Measurements from ENCODE around the gene PTPRU.

The PTPRU gene

GRCh38 chr1:29272147-29272907, 36.0 kb downstream of the PTPRU start:
- Histone ChIP-seq H3K27ac (ENCODE audit: low read length) (no peak overlapping the region), H3K9me3 (ENCODE audit: insufficient read depth, low read depth, low read length) (no peaks in the 10 kb centered on the region), H3K36me3 (ENCODE audit: insufficient read depth, low read depth, low read length) (no peaks in the 10 kb centered on the region), H3K9ac (ENCODE audit: low read depth, low read length) (peak overlapping the region; percentile 43; the same call in 1 of the 2 replicates), H3K4me1 (ENCODE audit: insufficient read depth, low read length) (peaks cover 17% of the 10 kb centered on the region), H3K27me3 (ENCODE audit: insufficient read depth, low read length) (no peaks in the 10 kb centered on the region), H3K4me3 (ENCODE audit: low read length) (peak overlapping the region; percentile 39; the same call in 1 of the 2 replicates)

- no peaks in the 10 kb centered on the region for H3K36me3 ChIP-seq (ENCODE audit: insufficient read depth, low read depth, low read length)
- no peak overlapping the region for H3K27ac ChIP-seq (ENCODE audit: low read length)
- H3K9ac ChIP-seq (ENCODE audit: low read depth, low read length): no peak overlapping the region
- no peak overlapping the region for H3K4me3 ChIP-seq (ENCODE audit: low read length)
- peaks cover 20% of the 10 kb centered on the region for H3K4me1 ChIP-seq (ENCODE audit: insufficient read depth, low read length)
- H3K27me3 ChIP-seq (ENCODE audit: insufficient read depth, low read length): no peaks in the 10 kb centered on the region
- H3K9me3 ChIP-seq (ENCODE audit: insufficient read depth, low read depth, low read length): no peaks in the 10 kb centered on the region
Observed at GRCh38 chr1:29275435-29275834, 39.1 kb downstream of the PTPRU start.

- H3K36me3 ChIP-seq (ENCODE audit: insufficient read depth, low read depth, low read length): no peaks in the 10 kb centered on the region
- H3K4me1 ChIP-seq (ENCODE audit: insufficient read depth, low read length): 0 out of 2 replicates have a peak, but pooled peaks cover 3% of the 10 kb centered on the region
- H3K9ac ChIP-seq (ENCODE audit: low read depth, low read length): no peak overlapping the region
- no peak overlapping the region for H3K4me3 ChIP-seq (ENCODE audit: low read length)
- H3K27me3 ChIP-seq (ENCODE audit: insufficient read depth, low read length): no peaks in the 10 kb centered on the region
- H3K27ac ChIP-seq (ENCODE audit: low read length): no peak overlapping the region
- no peaks in the 10 kb centered on the region for H3K9me3 ChIP-seq (ENCODE audit: insufficient read depth, low read depth, low read length)
Observed at GRCh38 chr1:29278124-29278523, 41.8 kb downstream of the PTPRU start.

GRCh38 chr1:29279406-29279805, 43.1 kb downstream of the PTPRU start:
- H3K9ac ChIP-seq (ENCODE audit: low read depth, low read length): no peak overlapping the region
- no peak overlapping the region for H3K4me3 ChIP-seq (ENCODE audit: low read length)
- peaks cover 9% of the 10 kb centered on the region; the same call in 1 of the 2 replicates for H3K4me1 ChIP-seq (ENCODE audit: insufficient read depth, low read length)
- no peaks in the 10 kb centered on the region for H3K9me3 ChIP-seq (ENCODE audit: insufficient read depth, low read depth, low read length)
- H3K27me3 ChIP-seq (ENCODE audit: insufficient read depth, low read length): no peaks in the 10 kb centered on the region
- no peaks in the 10 kb centered on the region; the same call in 1 of the 2 replicates for H3K36me3 ChIP-seq (ENCODE audit: insufficient read depth, low read depth, low read length)
- no peak overlapping the region for H3K27ac ChIP-seq (ENCODE audit: low read length)

DNA sequence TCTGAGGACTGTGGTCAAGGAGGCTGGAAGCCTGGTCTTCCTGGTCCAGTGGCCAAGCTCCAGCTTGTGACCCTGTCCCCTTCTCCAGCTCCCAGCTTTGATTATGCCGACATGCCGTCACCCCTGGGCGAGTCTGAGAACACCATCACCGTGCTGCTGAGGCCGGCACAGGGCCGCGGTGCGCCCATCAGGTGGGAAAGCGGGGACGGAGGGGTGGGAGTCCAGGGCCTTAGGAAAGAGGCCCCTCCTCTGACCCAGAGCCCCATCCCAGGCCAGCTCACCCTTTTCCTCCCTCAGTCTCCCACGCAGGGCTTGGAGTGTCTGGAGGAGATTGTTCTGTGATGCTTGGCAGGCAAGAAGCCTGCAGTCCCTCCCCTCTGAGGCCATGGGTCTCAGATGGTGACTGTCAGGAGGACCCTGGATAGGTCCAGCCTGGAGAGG, 43.6 kb downstream of the PTPRU start:
- H3K27ac ChIP-seq (ENCODE audit: low read length): no peak overlapping the region
- no peak overlapping the region for H3K9ac ChIP-seq (ENCODE audit: low read depth, low read length)
- no peaks in the 10 kb centered on the region for H3K9me3 ChIP-seq (ENCODE audit: insufficient read depth, low read depth, low read length)
- H3K4me1 ChIP-seq (ENCODE audit: insufficient read depth, low read length): peaks cover 9% of the 10 kb centered on the region; the same call in 1 of the 2 replicates
- no peaks in the 10 kb centered on the region for H3K27me3 ChIP-seq (ENCODE audit: insufficient read depth, low read length)
- no peak overlapping the region for H3K4me3 ChIP-seq (ENCODE audit: low read length)
- H3K36me3 ChIP-seq (ENCODE audit: insufficient read depth, low read depth, low read length): no peaks in the 10 kb centered on the region; the same call in 1 of the 2 replicates

DNA sequence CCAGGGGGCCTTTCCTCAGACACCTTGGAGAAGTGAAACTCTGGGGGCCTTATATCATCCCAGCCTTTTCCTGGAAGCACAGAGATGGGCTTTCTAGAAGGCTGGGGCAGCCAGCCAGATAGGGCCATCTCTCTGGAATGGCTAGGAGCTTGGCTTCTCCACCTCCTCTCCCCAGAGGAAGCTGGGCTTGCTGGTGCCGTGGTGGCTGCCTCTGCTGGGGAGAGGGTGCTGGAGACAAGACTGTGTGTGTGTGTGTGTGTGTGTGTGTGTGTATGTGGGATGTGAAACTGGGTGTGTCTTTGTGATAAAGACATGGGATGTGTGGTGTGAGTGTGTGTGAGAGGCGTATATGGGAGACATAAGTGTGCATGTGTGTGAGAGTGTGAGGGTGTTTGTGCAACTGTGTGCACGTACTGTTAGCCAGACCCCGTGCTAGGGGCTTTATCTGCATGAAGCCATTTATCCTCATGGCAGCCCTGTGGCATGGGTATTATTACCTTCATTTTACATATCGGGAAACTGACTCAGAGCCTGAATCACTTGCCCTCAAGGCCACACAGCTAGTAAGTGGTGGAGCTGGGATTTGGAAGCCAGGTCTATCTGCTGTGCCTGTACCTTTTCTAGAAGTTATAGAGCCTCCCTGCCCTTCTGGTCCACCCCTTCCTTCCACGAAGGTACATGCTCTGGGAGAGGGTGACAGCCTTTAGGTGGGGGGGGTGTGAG, 44.2 kb downstream of the PTPRU start:
- no peak overlapping the region for H3K4me3 ChIP-seq (ENCODE audit: low read length)
- no peaks in the 10 kb centered on the region for H3K9me3 ChIP-seq (ENCODE audit: insufficient read depth, low read depth, low read length)
- no peak overlapping the region for H3K27ac ChIP-seq (ENCODE audit: low read length)
- H3K27me3 ChIP-seq (ENCODE audit: insufficient read depth, low read length): no peaks in the 10 kb centered on the region
- H3K9ac ChIP-seq (ENCODE audit: low read depth, low read length): no peak overlapping the region
- H3K36me3 ChIP-seq (ENCODE audit: insufficient read depth, low read depth, low read length): no peaks in the 10 kb centered on the region; the same call in 1 of the 2 replicates
- H3K4me1 ChIP-seq (ENCODE audit: insufficient read depth, low read length): peaks cover 9% of the 10 kb centered on the region; the same call in 1 of the 2 replicates

DNA sequence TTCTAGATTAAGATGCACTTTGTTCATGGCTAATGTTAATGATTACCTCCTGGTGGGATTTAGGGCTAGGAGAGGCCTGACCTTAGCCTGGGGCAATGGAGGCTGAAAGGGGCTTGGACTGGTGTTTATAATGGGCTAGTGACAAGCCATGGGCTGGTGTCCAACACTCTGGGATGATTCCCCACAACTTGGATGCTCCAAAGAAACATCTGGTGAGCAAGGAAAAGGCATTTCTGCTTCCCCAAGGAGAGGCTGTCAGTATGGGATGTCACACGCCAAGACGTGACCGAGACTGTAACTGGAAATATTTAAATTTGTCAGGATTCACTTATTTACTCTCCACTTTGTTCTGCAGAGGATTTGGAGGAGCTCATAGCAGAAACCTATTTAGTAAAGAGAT, 45.2 kb downstream of the PTPRU start:
- Histone ChIP-seq H3K9ac (ENCODE audit: low read depth, low read length) (no peak overlapping the region), H3K27me3 (ENCODE audit: insufficient read depth, low read length) (no peaks in the 10 kb centered on the region), H3K9me3 (ENCODE audit: insufficient read depth, low read depth, low read length) (no peaks in the 10 kb centered on the region), H3K4me1 (ENCODE audit: insufficient read depth, low read length) (peaks cover 9% of the 10 kb centered on the region; the same call in 1 of the 2 replicates), H3K36me3 (ENCODE audit: insufficient read depth, low read depth, low read length) (no peaks in the 10 kb centered on the region; the same call in 1 of the 2 replicates), H3K4me3 (ENCODE audit: low read length) (no peak overlapping the region), H3K27ac (ENCODE audit: low read length) (no peak overlapping the region)

GRCh38 chr1:29282135-29282923, 46.0 kb downstream of the PTPRU start:
- Histone ChIP-seq H3K4me3 (ENCODE audit: low read length) (peak overlapping the region; percentile 13; the same call in 1 of the 2 replicates), H3K36me3 (ENCODE audit: insufficient read depth, low read depth, low read length) (no peaks in the 10 kb centered on the region; the same call in 1 of the 2 replicates), H3K9ac (ENCODE audit: low read depth, low read length) (peak overlapping the region; percentile 58; the same call in 1 of the 2 replicates), H3K27me3 (ENCODE audit: insufficient read depth, low read length) (no peaks in the 10 kb centered on the region), H3K9me3 (ENCODE audit: insufficient read depth, low read depth, low read length) (no peaks in the 10 kb centered on the region), H3K4me1 (ENCODE audit: insufficient read depth, low read length) (peaks cover 9% of the 10 kb centered on the region; the same call in 1 of the 2 replicates), H3K27ac (ENCODE audit: low read length) (no peak overlapping the region)

- Histone ChIP-seq H3K4me3 (ENCODE audit: low read length) (peak overlapping the region; percentile 68), H3K27me3 (ENCODE audit: insufficient read depth, low read length) (no peaks in the 10 kb centered on the region), H3K36me3 (ENCODE audit: insufficient read depth, low read depth, low read length) (no peaks in the 10 kb centered on the region; the same call in 1 of the 2 replicates), H3K9ac (ENCODE audit: low read depth, low read length) (peak overlapping the region; percentile 68), H3K9me3 (ENCODE audit: insufficient read depth, low read depth, low read length) (no peaks in the 10 kb centered on the region), H3K4me1 (ENCODE audit: insufficient read depth, low read length) (peaks cover 7% of the 10 kb centered on the region; the same call in 1 of the 2 replicates), H3K27ac (ENCODE audit: low read length) (peak overlapping the region; percentile 30)
Observed at GRCh38 chr1:29282924-29283803, 46.8 kb downstream of the PTPRU start.

- Histone ChIP-seq H3K9ac (ENCODE audit: low read depth, low read length) (peak overlapping the region; percentile 68), H3K4me1 (ENCODE audit: insufficient read depth, low read length) (peaks cover 6% of the 10 kb centered on the region; the same call in 1 of the 2 replicates), H3K27me3 (ENCODE audit: insufficient read depth, low read length) (no peaks in the 10 kb centered on the region), H3K27ac (ENCODE audit: low read length) (no peak overlapping the region), H3K4me3 (ENCODE audit: low read length) (peak overlapping the region; percentile 68), H3K9me3 (ENCODE audit: insufficient read depth, low read depth, low read length) (no peaks in the 10 kb centered on the region), H3K36me3 (ENCODE audit: insufficient read depth, low read depth, low read length) (no peaks in the 10 kb centered on the region; the same call in 1 of the 2 replicates)
Observed at GRCh38 chr1:29283804-29284195, 47.5 kb downstream of the PTPRU start.
